Temporal lobe (tissue), 2 donors: ENCODE results near the gene ALDH3A2. TPM values are rescaled to one million over a fixed set of nuclear protein-coding genes. Genes with fewer than 3 reads are reported as not detected.

Source experiments
- small RNA-seq: library from RNA; depleted of rRNA; stranded (forward); fragments of <200 nt; gene quantifications from one replicate; pipeline ENCODE3, GENCODE V24; 2014; ENCODE audit warnings: low replicate concordance
- total RNA-seq: library from RNA; depleted of rRNA; stranded (reverse); fragments of >200 nt; gene quantifications from one replicate; pipeline ENCODE4 v1.2.3, GENCODE V29; 2014

The ALDH3A2 gene
- total RNA-seq, 1 donor from 2014 or later, result 55.8 TPM

Small RNA genes within 50 kb of the gene (small RNA-seq; reads per million reads assigned to genes)
- not detected for gene NMTRQ-TTG12-1
- not detected for gene RF00322

Other genes starting within 250 kb of the ALDH3A2 start
- 21.6 TPM for gene RNF112, start 237.5 kb upstream of the ALDH3A2 start, total RNA-seq
- gene SLC47A1, start 114.9 kb upstream of the ALDH3A2 start, total RNA-seq, result 3.7 TPM
- gene SLC47A2, start 67.8 kb downstream of the ALDH3A2 start, total RNA-seq, result 0.74 TPM
- 0.49 TPM for gene ALDH3A1, start 99.5 kb downstream of the ALDH3A2 start, total RNA-seq
- 151 TPM for gene ULK2, start 219.2 kb downstream of the ALDH3A2 start, total RNA-seq